HG03139 (cell line): ENCODE measurements around the gene SCFD2.

Experiments
- ATAC-seq: cut with Tn5 transposase; IDR thresholded peaks from one replicate; pipeline ENCODE4 v1.9.1; 2021; ENCODE audit not compliant: unreplicated experiment

The SCFD2 gene

GRCh38 chr4:52868133-52868532 lies 497.7 kb downstream of the SCFD2 start:
- ATAC-seq, result no peak

- ATAC-seq, result no peak
These were observed 498.7 kb downstream of the SCFD2 start for GRCh38 chr4:52867163-52867562.

- no peak for ATAC-seq
These were observed 499.1 kb downstream of the SCFD2 start for GRCh38 chr4:52866734-52867133.

GRCh38 chr4:52865300-52865699 lies 500.6 kb downstream of the SCFD2 start:
- ATAC-seq, result no peak

- no peak for ATAC-seq
These were observed 501.1 kb downstream of the SCFD2 start for GRCh38 chr4:52864793-52865192.

- no peak for ATAC-seq
These were observed 502.5 kb downstream of the SCFD2 start for GRCh38 chr4:52863324-52863723.

GRCh38 chr4:52862639-52863161 lies 503.2 kb downstream of the SCFD2 start:
- no peak for ATAC-seq

GRCh38 chr4:52861879-52862616 lies 503.8 kb downstream of the SCFD2 start, which contains the start of gene RASL11B:
Gene RASL11B (plus strand): TSS chr4:52862317. CDS start chr4:52862508, 191 bp downstream.
- ATAC-seq, result peak; percentile 99

- no peak for ATAC-seq
These were observed 504.6 kb downstream of the SCFD2 start for GRCh38 chr4:52861171-52861823.

GRCh38 chr4:52860361-52860760 lies 505.5 kb downstream of the SCFD2 start:
- no peak for ATAC-seq

- no peak for ATAC-seq
These were observed 509.1 kb downstream of the SCFD2 start for GRCh38 chr4:52856801-52857200.

GRCh38 chr4:52853351-52853750 lies 512.5 kb downstream of the SCFD2 start:
- ATAC-seq, result no peak

GRCh38 chr4:52852711-52853110 lies 513.1 kb downstream of the SCFD2 start:
- ATAC-seq, result no peak

GRCh38 chr4:52852041-52852440 lies 513.8 kb downstream of the SCFD2 start:
- ATAC-seq, result no peak

GRCh38 chr4:52850406-52851124 lies 515.3 kb downstream of the SCFD2 start:
- no peak for ATAC-seq

GRCh38 chr4:52848254-52848653 lies 517.6 kb downstream of the SCFD2 start:
- ATAC-seq, result no peak

GRCh38 chr4:52846502-52846901 lies 519.4 kb downstream of the SCFD2 start:
- no peak for ATAC-seq

GRCh38 chr4:52844596-52844995 lies 521.3 kb downstream of the SCFD2 start:
- ATAC-seq, result no peak

- ATAC-seq, result no peak
These were observed 521.9 kb downstream of the SCFD2 start for GRCh38 chr4:52843958-52844357.

- ATAC-seq, result no peak
These were observed 522.5 kb downstream of the SCFD2 start for GRCh38 chr4:52843351-52843750.

- ATAC-seq, result no peak
These were observed 523.1 kb downstream of the SCFD2 start for GRCh38 chr4:52842792-52843191.
